HG02938 (cell line): ENCODE measurements around the gene ATP4A.

ENCODE experiments used
- ATAC-seq: cut with Tn5 transposase; IDR thresholded peaks from one replicate; pipeline ENCODE4 v1.9.1; 2021; ENCODE audit warnings: mild to moderate bottlenecking, moderate library complexity; ENCODE audit not compliant: unreplicated experiment

Gene ATP4A

GRCh38 chr19:35549879-35550523 lies 13.5 kb downstream of the ATP4A start:
- no peak for ATAC-seq

- no peak for ATAC-seq
These were observed 14.2 kb downstream of the ATP4A start for GRCh38 chr19:35549174-35549788.

- ATAC-seq: no peak
These were observed 16.9 kb downstream of the ATP4A start for GRCh38 chr19:35546532-35546931.

- peak; percentile 33 for ATAC-seq
These were observed 17.5 kb downstream of the ATP4A start for GRCh38 chr19:35545855-35546381.

GRCh38 chr19:35545001-35545854 lies 18.2 kb downstream of the ATP4A start, which contains the start of gene TMEM147:
TMEM147 (plus strand) TSS chr19:35545626; CDS start chr19:35545740, 114 bp downstream.
- peak; percentile 71 for ATAC-seq

- no peak for ATAC-seq
These were observed 19.2 kb downstream of the ATP4A start for GRCh38 chr19:35544110-35544802.

- ATAC-seq: no peak
These were observed 20.0 kb downstream of the ATP4A start for GRCh38 chr19:35543280-35544109.

- no peak for ATAC-seq
These were observed 21.2 kb downstream of the ATP4A start for GRCh38 chr19:35542209-35542608.

GRCh38 chr19:35540356-35540927 lies 23.0 kb downstream of the ATP4A start:
- ATAC-seq: no peak

- no peak for ATAC-seq
These were observed 23.6 kb downstream of the ATP4A start for GRCh38 chr19:35539850-35540249.

GRCh38 chr19:35539314-35539713 lies 24.1 kb downstream of the ATP4A start:
- no peak for ATAC-seq

- no peak for ATAC-seq
These were observed 28.5 kb downstream of the ATP4A start for GRCh38 chr19:35534803-35535480.

- ATAC-seq: no peak
These were observed 29.6 kb downstream of the ATP4A start for GRCh38 chr19:35533822-35534392.

GRCh38 chr19:35533201-35533821 lies 30.1 kb downstream of the ATP4A start, which contains the start of gene GAPDHS:
GAPDHS (plus strand) TSS chr19:35533456; CDS start chr19:35533528, 72 bp downstream.
- no peak for ATAC-seq

- no peak for ATAC-seq
These were observed 32.2 kb downstream of the ATP4A start for GRCh38 chr19:35531291-35531690.

- no peak for ATAC-seq
These were observed 33.9 kb downstream of the ATP4A start for GRCh38 chr19:35529241-35530218.
